D721Med (cell line): ENCODE measurements around the gene FOXP1.

ENCODE experiments used
- DNase-seq: peaks from one replicate; pipeline ENCODE4 v3.0.0; 2011; ENCODE audit warnings: low spot score; ENCODE audit not compliant: insufficient read length
- FAIRE-seq: peaks from 2 replicates; lab custom pipeline; 2011; peaks lifted over from hg19 to GRCh38; lab: Jason Lieb, UNC
- CTCF ChIP-seq: IDR thresholded peaks from 2 replicates; pipeline ENCODE4 v1.5.1; 2012; ENCODE audit warnings: mild to moderate bottlenecking, control low read depth; ENCODE audit not compliant: insufficient read depth; ENCODE audit errors: missing control alignments

FOXP1 gene

DNA sequence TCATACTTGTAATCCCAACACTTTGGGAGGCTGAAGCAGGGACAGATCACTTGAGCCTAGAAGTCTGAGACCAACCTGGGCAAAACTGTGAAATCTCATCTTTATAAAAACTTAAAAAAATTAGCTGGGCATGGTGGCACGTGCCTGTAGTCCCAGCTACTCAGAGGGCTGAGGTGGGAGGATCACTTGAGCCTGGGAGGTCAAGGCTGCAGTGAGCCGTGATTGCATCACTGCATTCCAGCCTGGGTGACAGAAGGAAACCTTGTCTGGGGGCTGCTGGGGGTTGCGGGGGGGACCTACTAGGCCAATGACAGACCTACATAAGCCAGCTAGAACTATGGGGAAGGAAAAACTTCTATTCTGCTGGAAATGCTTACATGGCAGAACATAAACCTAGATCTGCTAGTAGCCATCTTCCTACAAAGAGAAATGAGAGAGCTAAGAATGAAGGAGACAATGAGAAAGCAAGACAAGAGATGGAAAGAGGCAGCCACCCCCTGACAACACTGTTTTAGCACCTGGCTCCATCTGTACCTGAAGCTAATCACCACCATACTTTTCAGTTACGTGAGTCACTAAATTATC is 23.9 kb downstream of the FOXP1 start:
- DNase-seq, result no peak
- FAIRE-seq, result no peak
- no peak for TF ChIP-seq CTCF

DNA sequence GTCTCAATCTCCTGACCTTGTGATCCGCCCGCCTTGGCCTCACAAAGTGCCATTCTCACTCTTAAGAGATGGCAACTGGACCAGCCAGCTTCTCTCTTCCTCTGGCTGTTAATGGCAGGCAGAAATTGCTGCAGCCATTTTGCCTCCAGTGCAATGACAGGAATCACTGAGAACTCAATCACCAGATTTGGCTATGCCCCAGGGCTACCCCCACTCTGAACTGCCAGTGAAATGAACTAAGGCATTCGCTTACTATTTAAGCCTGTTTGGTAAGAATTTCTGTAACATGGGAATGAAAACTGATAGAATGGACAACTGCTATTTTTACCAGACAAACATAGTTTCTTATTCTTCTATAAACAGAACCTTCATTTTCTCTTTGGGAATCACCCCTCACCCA is 24.5 kb downstream of the FOXP1 start:
- no peak for TF ChIP-seq CTCF
- DNase-seq, result no peak
- FAIRE-seq, result no peak

- FAIRE-seq (no peak), DNase-seq (no peak)
- no peak for TF ChIP-seq CTCF
These were observed 28.9 kb downstream of the FOXP1 start for GRCh38 chr3:71554649-71555048.

DNA sequence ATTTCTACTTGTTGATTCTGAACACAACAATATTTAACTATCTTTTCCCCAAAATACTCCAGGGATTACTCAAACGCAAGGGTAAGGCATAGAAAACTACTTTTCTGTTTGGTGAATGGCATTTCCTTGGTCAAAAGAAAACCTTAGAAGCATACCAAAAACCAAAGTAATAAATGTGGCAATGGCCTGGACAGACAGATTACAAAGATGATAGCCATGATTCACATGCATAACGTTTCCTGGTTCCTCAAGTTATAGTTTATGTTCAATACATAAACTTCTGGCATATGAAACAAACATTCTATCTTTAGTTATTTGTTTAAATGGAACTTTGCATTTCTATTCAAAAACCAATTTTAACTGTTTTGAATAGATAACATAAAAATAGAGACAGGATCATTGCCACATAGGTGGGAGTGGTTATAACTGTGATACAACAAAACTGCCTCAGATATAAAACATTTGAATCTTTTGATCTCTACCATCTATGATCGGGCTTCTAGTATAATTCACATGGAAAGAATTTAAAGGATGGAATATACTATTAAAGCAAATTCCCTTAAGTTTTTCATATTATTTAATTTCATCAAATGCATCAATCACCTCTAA is 32.1 kb downstream of the FOXP1 start:
- no peak for TF ChIP-seq CTCF
- DNase-seq (no peak), FAIRE-seq (no peak)

DNA sequence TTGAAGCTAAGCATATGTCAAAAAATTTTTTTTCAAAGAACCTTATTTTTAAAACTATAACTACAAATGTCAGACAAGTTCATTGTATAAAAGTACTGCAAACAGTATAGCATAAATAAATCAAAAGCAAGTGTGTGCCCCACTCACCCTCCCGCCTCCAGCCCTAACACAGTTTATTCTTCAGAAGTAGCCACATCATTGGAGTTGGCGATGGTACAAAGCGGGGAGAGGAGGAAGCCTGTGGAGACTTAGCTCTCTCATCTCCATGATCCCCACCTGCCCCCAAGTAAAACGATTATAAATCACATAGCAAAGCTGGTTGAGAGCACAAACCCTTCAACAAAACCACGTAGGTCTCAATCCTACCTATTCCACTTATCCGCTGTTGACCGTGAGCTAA is 33.6 kb downstream of the FOXP1 start:
- DNase-seq, result no peak
- no peak for TF ChIP-seq CTCF
- no peak for FAIRE-seq

- DNase-seq (no peak), FAIRE-seq (no peak)
- no peak for TF ChIP-seq CTCF
These were observed 34.7 kb downstream of the FOXP1 start for GRCh38 chr3:71548705-71549384.
